HG02884 (cell line): ENCODE measurements around the gene LIX1L.

ENCODE experiments used
- ATAC-seq: cut with Tn5 transposase; IDR thresholded peaks from one replicate; pipeline ENCODE4 v1.9.1; 2021; ENCODE audit warnings: mild to moderate bottlenecking, moderate library complexity; ENCODE audit not compliant: unreplicated experiment

LIX1L gene

GRCh38 chr1:145957443-145958319, at the start of gene LIX1L:
Gene LIX1L, minus strand, starts transcription at chr1:145958017. Its CDS starts 90 bp downstream, at chr1:145957927.
- peak; percentile 83 for ATAC-seq

GRCh38 chr1:146001709-146002108, 43.9 kb upstream of the LIX1L start:
- ATAC-seq, result no peak

- no peak for ATAC-seq
These were observed 41.7 kb upstream of the LIX1L start for GRCh38 chr1:145999321-146000024.

GRCh38 chr1:145997718-145998023, 39.9 kb upstream of the LIX1L start:
- ATAC-seq, result no peak

GRCh38 chr1:145997016-145997717, 39.4 kb upstream of the LIX1L start:
- ATAC-seq, result no peak

- ATAC-seq, result peak; percentile 80
These were observed 38.7 kb upstream of the LIX1L start, which contains the start of gene TXNIP for GRCh38 chr1:145996433-145997015. Gene TXNIP, minus strand, starts transcription at chr1:145996579. Its CDS starts 313 bp downstream, at chr1:145996266.

- ATAC-seq, result no peak
These were observed 38.2 kb upstream of the LIX1L start for GRCh38 chr1:145995964-145996432.

- ATAC-seq, result no peak
These were observed 37.5 kb upstream of the LIX1L start for GRCh38 chr1:145995148-145995881.

GRCh38 chr1:145994391-145995120, 36.7 kb upstream of the LIX1L start:
- no peak for ATAC-seq

GRCh38 chr1:145993618-145994390, 36.0 kb upstream of the LIX1L start:
- ATAC-seq, result no peak

- ATAC-seq, result no peak
These were observed 35.3 kb upstream of the LIX1L start for GRCh38 chr1:145992958-145993617.

- no peak for ATAC-seq
These were observed 34.7 kb upstream of the LIX1L start for GRCh38 chr1:145992502-145992936.

- no peak for ATAC-seq
These were observed 34.1 kb upstream of the LIX1L start for GRCh38 chr1:145991735-145992412.

- ATAC-seq, result no peak
These were observed 32.5 kb upstream of the LIX1L start for GRCh38 chr1:145990249-145990855.

- ATAC-seq, result no peak
These were observed 31.0 kb upstream of the LIX1L start for GRCh38 chr1:145988773-145989172.

GRCh38 chr1:145987926-145988325, 30.1 kb upstream of the LIX1L start:
- no peak for ATAC-seq

GRCh38 chr1:145986551-145986950, 28.7 kb upstream of the LIX1L start:
- ATAC-seq, result no peak
